ENCODE data around the gene RUVBL2.
"Not testable (repeated sequence)": the region's sequence is repeated elsewhere in the genome, so short reads cannot be mapped to it uniquely, and the experiment has no call there.

RUVBL2 gene

DNA sequence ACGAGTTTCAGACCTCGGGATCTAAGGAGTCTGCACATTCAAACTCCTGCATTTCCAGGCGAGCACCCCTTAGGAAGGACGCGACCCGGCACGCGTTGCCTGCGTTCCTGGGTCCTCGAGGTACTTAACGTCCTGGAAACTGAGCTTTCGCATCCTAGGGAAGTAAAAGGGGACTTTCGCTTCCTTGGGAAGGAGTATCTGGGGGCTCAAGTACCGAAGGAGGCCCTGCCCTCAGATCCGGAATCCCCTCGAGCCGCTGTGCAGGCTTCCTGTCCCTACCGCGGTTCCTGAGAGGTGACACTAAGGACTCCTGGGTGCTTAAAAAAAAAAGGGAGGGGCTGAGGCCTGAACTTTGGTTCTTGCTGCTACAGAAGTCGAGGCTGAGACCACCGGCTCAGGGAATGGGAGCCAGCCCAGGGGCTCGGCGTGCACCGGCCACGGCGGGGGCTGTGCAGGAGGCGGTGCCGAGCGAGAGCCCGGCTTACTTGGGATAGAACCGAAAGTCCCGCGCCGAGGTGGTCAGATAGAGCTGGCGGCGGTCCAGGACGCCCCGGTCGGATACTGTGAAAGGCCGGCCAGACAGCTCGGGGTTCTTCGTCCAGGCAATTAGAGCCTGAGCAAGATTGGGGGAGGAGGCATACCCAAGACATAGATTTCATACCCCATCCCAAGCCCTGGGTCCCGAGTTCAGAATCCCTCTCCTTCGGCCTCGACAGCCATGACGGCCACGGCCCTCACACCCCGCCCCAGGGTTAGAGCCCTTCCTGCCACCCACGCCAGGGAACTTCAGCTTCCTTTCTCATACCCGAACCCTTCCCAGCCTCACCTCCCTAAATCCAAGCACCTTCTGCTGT lies 24.9 kb downstream of the RUVBL2 start:
- not testable (repeated sequence) for DNase-seq (ENCODE audit: low read depth)

GRCh38 chr19:49019242-49019932 lies 25.7 kb downstream of the RUVBL2 start:
- peak; percentile 45 for DNase-seq (ENCODE audit: low read depth)

DNA sequence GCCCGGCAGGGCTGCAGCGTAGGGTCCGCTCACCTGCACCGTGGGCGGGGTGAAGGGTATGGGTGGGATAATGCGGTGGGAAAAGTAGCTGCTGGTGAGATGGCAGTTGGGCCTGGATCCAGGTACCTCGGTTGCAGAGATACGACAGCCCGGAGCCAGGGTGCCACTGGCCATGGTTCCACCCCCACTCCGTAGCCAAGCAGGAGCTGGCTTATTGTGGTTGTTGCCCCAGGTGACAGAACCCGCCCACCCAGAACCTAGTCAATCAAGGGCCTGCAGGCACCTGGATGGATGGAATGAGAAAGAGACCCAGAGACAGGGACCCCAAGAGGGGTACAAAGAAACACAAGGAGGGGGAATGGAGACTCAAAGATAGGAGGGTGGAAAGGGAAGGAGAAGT lies 26.7 kb downstream of the RUVBL2 start:
- no peak for DNase-seq (ENCODE audit: low read depth)

DNA sequence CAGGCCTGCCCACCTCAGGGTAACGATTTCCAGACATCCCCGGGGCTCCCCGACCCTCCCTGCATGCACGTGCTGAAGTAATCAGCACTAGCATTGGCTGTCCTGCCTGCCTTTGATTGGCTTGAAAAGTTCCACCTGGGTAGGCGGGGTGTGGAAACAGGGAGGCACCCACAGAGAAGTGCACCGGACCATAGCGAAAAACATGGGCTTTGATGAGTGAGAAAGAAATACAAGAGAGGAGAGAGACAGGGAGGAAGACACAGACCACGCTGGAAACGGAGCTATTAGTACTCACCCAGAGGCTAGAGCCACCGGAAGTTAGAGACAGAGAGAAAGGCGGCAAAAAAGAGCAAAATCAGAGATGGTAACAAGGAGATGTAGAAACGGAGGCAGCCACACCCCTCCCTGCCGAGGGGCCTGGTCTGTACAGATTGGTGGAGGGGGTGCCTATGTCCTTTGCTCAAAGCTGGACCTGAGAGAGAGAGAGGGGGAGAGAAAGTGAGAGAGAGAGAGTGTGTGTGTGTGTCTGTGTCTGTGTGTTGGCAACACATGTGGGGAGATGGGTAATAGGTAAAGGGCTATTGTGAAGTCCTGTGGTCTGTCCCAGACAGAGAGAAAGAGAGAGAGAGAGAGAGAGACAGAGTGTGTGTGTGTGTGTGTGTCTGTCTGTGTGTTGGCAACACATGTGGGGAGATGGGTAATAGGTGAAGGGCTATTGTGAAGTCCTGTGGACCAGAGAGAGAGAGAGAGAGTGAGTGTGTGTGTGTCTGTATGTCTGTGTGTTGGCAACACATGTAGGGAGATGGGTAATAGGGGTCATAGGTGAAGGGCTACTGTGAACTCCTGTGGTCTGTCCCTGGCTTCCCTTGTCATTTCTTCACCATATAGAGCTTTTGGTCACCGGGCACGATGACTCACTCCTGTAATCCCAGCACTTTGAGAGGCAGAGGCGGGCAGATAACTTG lies 27.5 kb downstream of the RUVBL2 start:
- no peak for DNase-seq (ENCODE audit: low read depth)

GRCh38 chr19:49022116-49022515 lies 28.4 kb downstream of the RUVBL2 start:
- DNase-seq (ENCODE audit: low read depth) = no peak

DNA sequence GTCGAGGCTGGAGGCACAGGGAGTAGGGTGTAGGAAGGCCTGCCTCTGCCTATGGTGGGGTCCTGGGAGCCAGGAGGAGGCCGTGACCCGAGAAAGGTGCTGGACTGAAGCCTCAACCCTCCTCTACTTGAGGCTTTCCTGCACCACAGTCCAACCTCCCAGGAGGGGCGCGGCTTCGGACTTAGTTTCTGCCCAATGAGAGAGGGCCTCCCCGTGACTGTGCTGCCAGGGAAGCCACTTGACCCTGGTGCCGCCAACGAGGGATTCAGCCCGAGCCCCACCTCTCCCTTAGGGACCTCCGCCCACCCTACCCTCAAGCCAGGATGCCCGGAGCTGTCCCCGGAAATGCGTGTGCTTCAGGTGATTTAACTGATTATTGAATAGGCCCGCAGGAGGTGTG lies 30.5 kb downstream of the RUVBL2 start, which contains the start of gene CGB3:
TSS of gene CGB3 (minus strand) at position 101 of the 400 bp plus-strand sequence. CDS start 362 bp downstream, outside the sequence.
- not testable (repeated sequence) for DNase-seq (ENCODE audit: low read depth)

GRCh38 chr19:49025088-49025487 lies 31.4 kb downstream of the RUVBL2 start:
- DNase-seq (ENCODE audit: low read depth) = not testable (repeated sequence)

GRCh38 chr19:49025599-49025998 lies 31.9 kb downstream of the RUVBL2 start:
- not testable (repeated sequence) for DNase-seq (ENCODE audit: low read depth)

GRCh38 chr19:49028686-49029085 lies 35.0 kb downstream of the RUVBL2 start:
- not testable (repeated sequence) for DNase-seq (ENCODE audit: low read depth)

- not testable (repeated sequence) for DNase-seq (ENCODE audit: low read depth)
These were observed 36.1 kb downstream of the RUVBL2 start for GRCh38 chr19:49029749-49030148.

DNA sequence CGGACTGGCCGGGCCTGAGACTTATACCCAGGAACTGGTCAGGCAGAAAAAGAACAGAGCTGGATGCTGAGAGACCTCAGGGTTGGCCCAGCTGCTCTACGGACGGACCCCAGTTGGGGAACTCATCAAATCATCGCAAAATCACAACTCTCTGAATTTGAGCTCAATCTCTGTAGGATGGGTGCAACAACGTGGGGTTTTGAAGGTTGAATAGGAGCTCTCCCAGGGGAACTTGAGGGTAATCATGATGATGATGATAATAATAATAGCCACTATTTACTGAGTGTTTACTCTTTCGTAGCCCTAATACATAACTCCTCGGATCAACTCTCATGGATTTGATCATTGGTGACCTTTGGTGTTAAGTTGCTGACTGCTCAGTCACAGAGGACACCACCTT lies 36.6 kb downstream of the RUVBL2 start:
- DNase-seq (ENCODE audit: low read depth) = not testable (repeated sequence)

- peak; percentile 40 for DNase-seq (ENCODE audit: low read depth)
These were observed 38.1 kb downstream of the RUVBL2 start, which contains the start of gene CGB2 for GRCh38 chr19:49031642-49032301. Gene CGB2 (plus strand): TSS chr19:49031890. CDS start chr19:49032096, 206 bp downstream.

DNA sequence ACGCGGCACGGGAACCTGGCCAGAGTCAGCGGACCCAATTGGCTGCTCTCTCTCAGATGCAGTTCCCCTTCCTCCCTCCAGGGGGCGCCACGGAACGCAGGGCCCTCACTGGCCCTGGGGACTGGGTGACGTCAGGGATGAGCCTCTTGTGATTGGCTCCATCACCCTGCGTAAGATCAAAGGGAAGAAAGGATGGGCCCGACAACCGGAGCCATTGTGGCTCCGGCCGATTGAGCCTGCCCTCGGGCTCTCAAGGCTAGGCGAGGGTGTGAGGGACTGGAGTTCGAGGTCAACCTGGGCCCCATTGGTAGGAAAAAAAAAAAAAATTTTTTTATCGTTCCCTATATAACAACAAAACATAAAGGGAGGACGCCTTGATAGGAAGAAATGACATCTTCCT lies 43.1 kb downstream of the RUVBL2 start, which contains the start of gene CGB1:
TSS of gene CGB1 (minus strand) at position 81 of the 400 bp plus-strand sequence. CDS start 184 bp downstream, outside the sequence.
- DNase-seq (ENCODE audit: low read depth) = not testable (repeated sequence)

DNA sequence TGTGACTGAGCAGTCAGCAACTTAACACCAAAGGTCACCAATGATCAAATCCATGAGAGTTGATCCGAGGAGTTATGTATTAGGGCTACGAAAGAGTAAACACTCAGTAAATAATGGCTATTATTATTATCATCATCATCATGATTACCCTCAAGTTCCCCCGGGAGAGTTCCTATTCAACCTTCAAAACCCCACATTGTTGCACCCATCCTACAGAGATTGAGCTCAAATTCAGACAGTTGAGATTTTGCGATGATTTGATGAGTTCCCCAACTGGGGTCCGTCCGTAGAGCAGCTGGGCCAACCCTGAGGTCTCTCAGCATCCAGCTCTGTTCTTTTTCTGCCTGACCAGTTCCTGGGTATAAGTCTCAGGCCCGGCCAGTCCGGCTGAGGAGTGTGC lies 44.4 kb downstream of the RUVBL2 start:
- not testable (repeated sequence) for DNase-seq (ENCODE audit: low read depth)

DNA sequence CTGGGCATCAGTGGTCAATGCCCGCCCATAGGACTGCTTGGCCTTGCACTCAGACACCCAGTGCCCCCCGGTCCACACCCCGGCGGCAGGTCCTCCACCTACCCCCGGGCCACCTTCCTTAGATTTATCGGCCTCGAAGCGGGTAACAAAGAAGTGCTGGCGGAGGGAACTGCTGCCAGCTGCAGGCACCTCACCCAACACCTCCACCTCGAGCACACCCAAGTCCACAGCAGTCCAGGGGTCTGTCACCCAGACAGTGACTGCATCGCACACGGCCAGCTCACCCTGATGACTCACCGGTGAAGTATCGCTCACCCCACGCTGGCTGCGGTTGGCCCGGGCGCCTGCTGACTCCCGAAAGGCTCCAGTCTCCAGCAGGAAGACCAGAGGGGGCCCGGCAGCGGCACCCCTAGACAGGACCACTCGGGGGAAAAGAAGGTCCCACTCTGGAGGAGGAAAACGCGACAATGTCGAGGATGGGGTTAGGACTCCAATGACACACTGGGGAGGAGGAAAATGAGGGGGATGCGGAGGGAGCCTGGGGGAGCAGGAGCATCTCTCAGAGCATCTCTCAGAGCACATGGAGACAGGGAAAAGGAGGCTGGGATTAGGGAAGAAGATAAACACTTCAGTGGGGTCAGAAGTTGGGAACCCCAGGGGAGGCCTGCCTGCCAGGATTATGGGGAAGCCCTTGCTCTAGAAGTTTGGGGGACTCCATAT lies 45.0 kb downstream of the RUVBL2 start:
- not testable (repeated sequence) for DNase-seq (ENCODE audit: low read depth)

- not testable (repeated sequence) for DNase-seq (ENCODE audit: low read depth)
These were observed 46.0 kb downstream of the RUVBL2 start for GRCh38 chr19:49039736-49040135.

- no peak for DNase-seq (ENCODE audit: low read depth)
These were observed 48.5 kb downstream of the RUVBL2 start for GRCh38 chr19:49042177-49042576.

GRCh38 chr19:49042666-49043065 lies 49.0 kb downstream of the RUVBL2 start:
- not testable (repeated sequence) for DNase-seq (ENCODE audit: low read depth)

- DNase-seq (ENCODE audit: low read depth) = not testable (repeated sequence)
These were observed 49.9 kb downstream of the RUVBL2 start, which contains the start of gene CGB5 for GRCh38 chr19:49043548-49043947. Gene CGB5 (plus strand): TSS chr19:49043848. CDS start chr19:49044210, 362 bp downstream.

DNA sequence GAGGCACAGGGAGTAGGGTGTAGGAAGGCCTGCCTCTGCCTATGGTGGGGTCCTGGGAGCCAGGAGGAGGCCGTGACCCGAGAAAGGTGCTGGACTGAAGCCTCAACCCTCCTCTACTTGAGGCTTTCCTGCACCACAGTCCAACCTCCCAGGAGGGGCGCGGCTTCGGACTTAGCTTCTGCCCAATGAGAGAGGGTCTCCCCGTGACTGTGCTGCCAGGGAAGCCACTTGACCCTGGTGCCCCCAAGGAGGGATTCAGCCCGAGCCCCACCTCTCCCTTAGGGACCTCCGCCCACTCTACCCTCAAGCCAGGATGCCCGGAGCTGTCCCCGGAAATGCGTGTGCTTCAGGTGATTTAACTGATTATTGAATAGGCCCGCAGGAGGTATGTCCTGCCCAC lies 55.3 kb downstream of the RUVBL2 start, which contains the start of gene CGB8:
TSS of gene CGB8 (minus strand) at position 101 of the 400 bp plus-strand sequence. CDS start 372 bp downstream, outside the sequence.
- not testable (repeated sequence) for DNase-seq (ENCODE audit: low read depth)
